IPS DF 4.7 (cell line): ENCODE data around the gene NSUN2.

Source experiments
- DNase-seq: peaks from one replicate; pipeline ENCODE4 v3.0.0-alpha.2; 2013; ENCODE audit warnings: low spot score; ENCODE audit errors: extremely low read depth

Gene NSUN2

DNA sequence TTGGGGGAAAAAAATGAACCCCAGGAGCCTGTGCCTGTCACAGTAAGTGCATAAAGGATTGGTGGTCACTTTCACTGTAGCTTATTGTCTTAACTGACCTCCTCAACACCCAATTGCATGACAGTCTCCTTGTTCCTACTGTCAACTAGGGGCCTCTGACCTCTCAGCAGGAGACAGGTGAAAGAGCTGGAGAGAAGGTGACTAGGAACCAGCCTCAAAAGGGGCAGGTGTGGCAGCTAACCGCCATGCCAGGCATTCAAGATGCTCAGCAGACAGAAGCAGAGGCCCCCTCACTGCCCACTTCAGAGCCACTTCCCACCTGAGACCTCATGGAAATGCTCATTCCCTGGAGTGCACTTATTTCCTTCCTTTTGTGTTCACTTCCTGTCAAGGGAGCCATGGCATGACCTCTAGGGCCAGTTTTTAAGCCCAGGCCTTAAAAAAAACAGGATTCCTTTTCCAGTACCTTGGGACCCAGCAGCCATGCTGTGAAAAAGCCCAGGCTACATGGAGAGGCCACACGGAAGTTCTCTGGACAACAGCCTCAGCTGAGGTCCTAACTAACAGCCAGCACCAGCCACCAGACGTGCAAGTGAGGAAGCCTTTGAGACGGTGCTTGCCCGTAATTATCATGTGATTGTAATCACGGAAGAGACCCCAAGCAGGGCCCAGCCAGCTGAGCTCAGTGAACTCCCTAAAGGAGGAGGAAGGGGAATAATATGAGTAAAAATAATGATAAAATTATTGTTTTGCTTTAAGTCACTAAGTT, 74.9 kb downstream of the NSUN2 start:
- DNase-seq, result no peak

DNA sequence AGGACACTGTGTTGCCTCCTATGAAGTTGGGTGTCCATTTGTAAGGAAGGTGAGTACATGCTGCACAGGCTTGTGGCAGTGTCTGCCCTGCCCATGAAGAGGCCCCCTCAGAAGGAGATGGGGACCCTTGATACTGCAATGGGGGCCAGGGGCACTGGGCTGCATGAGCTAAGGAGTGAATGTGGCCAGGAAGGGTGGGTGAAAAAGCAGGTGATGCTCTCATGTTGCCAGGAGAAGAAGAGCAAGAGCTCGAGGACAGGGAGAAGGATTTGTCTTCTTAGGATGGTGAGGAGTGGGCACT, 76.1 kb downstream of the NSUN2 start:
- DNase-seq, result no peak

DNA sequence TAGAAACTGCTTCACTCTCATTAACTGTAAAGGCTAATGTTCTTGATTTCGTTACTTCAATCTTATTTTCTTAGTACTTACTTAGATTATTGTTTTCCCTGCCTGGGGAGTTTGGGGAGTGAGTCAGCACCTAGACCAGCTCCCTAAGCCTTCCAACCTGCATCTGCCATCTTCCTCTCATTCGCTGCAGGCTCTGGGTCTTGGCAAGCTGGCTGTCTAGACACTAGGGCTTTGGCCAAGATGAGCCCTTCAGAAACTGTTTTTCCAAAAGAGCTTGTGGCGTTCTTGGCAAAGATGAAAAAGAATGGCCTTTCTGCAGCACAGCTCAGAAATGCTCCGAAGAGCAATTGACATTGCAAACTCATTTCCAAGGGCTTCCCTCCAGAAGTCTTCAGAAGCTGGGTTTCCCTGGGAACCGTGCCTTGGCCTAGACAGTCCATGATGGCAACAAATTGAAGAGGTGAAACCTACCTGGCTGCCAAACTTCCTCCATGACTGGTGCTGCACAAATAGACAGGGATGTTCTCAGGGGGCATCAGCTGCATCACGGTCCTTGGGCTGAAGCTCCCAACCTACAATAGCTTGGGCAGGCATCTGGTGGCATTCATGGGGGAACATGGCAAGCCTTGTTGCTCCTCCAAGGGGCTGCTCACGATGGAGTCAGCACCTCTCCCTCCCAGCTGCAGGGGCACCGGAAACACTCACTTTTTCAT, 76.6 kb downstream of the NSUN2 start:
- no peak for DNase-seq

DNA sequence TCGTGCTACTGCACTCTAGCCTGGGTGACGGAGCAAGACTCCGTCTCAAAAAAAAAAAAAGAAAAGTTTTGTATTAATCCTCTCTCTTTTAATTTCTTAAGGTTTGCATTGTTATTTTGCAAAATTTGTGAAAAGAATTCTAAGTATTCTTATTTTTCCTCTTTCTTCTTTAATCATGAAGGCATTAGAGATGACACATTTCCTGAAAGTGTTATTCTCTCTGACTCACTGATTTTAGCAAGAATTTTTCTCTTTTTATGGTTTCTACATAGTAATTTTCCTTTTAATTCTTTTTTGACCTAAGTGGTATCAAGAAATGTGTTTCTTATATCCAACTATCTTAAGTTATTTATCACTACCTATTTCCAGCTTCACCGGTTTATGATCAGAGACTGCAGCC, 78.0 kb downstream of the NSUN2 start:
- DNase-seq, result no peak

DNA sequence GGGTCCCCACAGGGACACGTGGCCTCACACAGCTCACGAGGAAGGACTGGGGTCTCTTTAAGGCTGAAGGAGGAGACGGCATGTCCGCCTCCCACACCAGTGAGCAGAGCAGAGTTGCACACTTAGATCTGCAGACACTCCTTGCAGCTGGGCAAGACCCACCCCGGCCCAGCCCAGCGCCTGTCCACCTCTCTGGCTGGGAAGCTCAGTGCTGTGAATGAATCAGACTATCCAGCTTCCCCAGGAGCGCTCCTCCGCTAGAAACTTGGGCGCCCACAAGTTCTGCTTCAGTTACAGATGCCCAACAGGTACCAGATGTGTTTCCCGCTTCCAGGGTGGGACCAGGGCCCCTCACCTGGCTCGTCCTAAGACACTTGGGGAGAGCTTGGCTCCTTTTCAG, 78.9 kb downstream of the NSUN2 start:
- no peak for DNase-seq

DNA sequence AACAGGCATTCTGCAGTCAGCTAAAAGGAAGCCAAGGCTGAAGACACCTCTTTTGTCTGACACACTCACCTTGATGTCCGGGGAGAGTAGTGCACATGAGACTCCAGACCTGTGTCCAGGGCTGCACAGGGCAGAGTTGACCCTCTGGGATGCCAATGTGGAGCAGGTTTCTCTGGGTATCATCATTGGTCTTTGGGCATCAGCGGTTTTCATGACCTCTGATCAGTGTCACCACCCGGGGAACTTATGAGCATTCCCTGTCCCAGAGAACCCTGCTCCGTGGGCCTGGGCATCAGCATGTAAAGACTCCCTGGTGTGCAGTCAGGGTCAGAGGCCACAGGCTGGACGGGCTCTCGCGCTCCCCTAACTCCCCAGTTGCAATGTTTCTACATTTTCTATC, 80.2 kb downstream of the NSUN2 start:
- DNase-seq, result no peak

DNA sequence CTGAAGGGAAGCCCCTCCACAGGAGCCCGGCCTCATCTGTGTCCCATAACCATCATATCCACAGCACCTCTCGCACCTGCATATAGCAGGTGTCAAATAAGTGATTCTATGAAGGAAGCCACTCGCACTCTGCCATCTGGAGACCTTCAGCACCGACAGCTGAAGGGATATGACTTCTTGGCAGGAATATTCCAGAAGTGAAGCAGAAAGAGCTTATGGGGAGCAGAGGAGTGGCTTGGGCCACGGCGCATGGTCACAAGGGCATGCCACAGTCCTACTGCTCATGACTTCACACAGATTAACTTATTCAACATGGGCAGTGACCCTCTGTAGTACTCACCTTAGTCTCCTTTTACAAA, 80.9 kb downstream of the NSUN2 start:
- no peak for DNase-seq

DNA sequence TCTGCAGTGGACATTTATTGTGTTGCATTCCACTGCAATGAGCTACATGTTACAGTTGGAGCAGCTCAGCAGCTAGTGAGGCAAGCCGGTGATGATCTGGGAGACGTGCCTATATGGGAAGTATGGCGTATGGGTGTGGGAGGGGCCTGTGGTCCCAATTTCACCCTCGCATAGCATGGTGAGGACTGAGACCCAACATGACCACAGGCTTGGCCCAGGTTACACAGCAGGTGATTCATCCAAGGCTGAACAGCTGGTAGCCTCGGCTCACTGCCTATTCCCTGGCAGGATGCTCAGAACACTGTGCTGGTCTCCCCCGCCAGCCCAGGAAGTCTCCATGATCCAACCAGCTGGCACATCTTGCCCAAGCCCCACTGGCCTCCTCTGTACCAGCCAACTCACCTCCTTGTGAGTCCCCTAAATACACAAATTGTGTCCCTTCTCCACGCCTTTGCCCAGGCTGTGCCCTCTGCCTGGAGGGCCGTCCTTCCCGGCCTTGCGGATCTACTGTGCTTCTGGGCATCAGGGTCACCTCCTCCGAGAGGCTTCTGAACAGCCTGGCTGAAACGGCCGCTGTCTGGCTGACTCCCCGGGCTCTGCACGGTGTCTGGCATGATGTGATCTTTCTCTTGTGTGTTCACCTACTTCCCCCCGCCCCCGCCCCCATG, 81.4 kb downstream of the NSUN2 start:
- DNase-seq, result no peak

DNA sequence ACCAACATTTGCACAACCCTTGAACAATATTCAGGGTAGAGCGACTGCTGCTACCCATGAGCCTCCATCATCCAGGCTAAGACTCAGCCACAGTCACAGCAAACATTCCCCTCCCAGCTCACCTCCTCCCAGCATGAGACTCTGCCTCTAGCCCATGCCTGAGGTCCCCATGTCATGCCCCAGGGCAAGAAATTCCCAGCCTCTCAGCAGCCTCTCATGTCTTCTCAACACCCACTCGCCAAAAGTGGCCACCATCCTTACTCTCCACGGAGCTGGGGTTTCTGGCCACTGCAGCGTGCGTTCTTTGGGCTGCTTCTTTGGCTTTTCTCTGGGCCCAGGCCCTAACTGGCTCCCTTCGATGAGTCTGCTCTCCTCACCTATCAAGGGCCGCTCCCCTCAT, 82.2 kb downstream of the NSUN2 start:
- no peak for DNase-seq
